Measurements from ENCODE around the gene TRIO.

TRIO gene

GRCh38 chr5:14172149-14172795 is 29.1 kb downstream of the TRIO start:
- H3K4me1 ChIP-seq = peaks cover 65 to 88% (median 76%) of the 10 kb centered on the region in 10 experiments
- H3K36me3 ChIP-seq = 0 out of 22 replicates have a peak, but pooled peaks cover 0 to 3% (median 0%) of the 10 kb centered on the region in 11 experiments
- peak overlapping the region; percentile 79 to 94 (median 82) for H3K4me2 ChIP-seq
- H3K27me3 ChIP-seq = no peaks in the 10 kb centered on the region
- H3K9ac ChIP-seq = peak overlapping the region in 4 of 11 experiments; percentile 7 to 34 (median 24); a peak in 4 of 22 replicates
- H3K4me3 ChIP-seq = no peak overlapping the region
- peak overlapping the region in 10 of 11 experiments; percentile 1 to 68 (median 40); a peak in 14 of 22 replicates for H3K27ac ChIP-seq
- H3K9me3 ChIP-seq (replicated peaks in 1 of 11) = no peaks in the 10 kb centered on the region
- no peak for TF ChIP-seq Cebpa-rat (IDR thresholded peaks at IDR 0.05)
- H4K20me1 ChIP-seq = peaks cover 51 to 100% (median 98%) of the 10 kb centered on the region in 11 experiments

- Histone ChIP-seq H3K36me3 (0 out of 22 replicates have a peak, but pooled peaks cover 0 to 4% (median 0%) of the 10 kb centered on the region in 11 experiments), H3K9me3 (replicated peaks in 1 of 11) (no peaks in the 10 kb centered on the region), H3K4me3 (peak overlapping the region in 9 of 10 experiments; percentile 0 to 37 (median 28); a peak in 10 of 20 replicates), H4K20me1 (peaks cover 52 to 100% (median 98%) of the 10 kb centered on the region in 11 experiments), H3K27ac (peak overlapping the region; percentile 0 to 68 (median 51); a peak in 21 of 22 replicates), H3K4me1 (peaks cover 56 to 88% (median 68%) of the 10 kb centered on the region in 10 experiments), H3K9ac (peak overlapping the region; percentile 28 to 70 (median 53); a peak in 20 of 22 replicates), H3K27me3 (no peaks in the 10 kb centered on the region), H3K4me2 (peak overlapping the region; percentile 79 to 94 (median 82))
- no peak for TF ChIP-seq Cebpa-rat (IDR thresholded peaks at IDR 0.05)
Observed at GRCh38 chr5:14173377-14174229, 30.5 kb downstream of the TRIO start.

GRCh38 chr5:14174230-14174636 is 31.1 kb downstream of the TRIO start:
- H3K9me3 ChIP-seq (replicated peaks in 1 of 11) = no peaks in the 10 kb centered on the region
- peak overlapping the region in 10 of 11 experiments; percentile 28 to 70 (median 56); a peak in 19 of 22 replicates for H3K9ac ChIP-seq
- H3K4me3 ChIP-seq = peak overlapping the region in 9 of 10 experiments; percentile 0 to 37 (median 28); a peak in 10 of 20 replicates
- peak overlapping the region in 10 of 11 experiments; percentile 38 to 68 (median 52); a peak in 20 of 22 replicates for H3K27ac ChIP-seq
- no peak for TF ChIP-seq Cebpa-rat (IDR thresholded peaks at IDR 0.05)
- H3K4me1 ChIP-seq = peaks cover 52 to 85% (median 64%) of the 10 kb centered on the region in 10 experiments
- H3K36me3 ChIP-seq = 0 out of 22 replicates have a peak, but pooled peaks cover 0 to 4% (median 0%) of the 10 kb centered on the region in 11 experiments
- H3K27me3 ChIP-seq = no peaks in the 10 kb centered on the region
- peak overlapping the region; percentile 79 to 94 (median 82) for H3K4me2 ChIP-seq
- H4K20me1 ChIP-seq = peaks cover 52 to 100% (median 98%) of the 10 kb centered on the region in 11 experiments

GRCh38 chr5:14175381-14175780 is 32.2 kb downstream of the TRIO start:
- no peak overlapping the region for H3K27ac ChIP-seq
- no peak overlapping the region for H3K4me2 ChIP-seq
- peaks cover 52 to 74% (median 61%) of the 10 kb centered on the region in 10 experiments for H3K4me1 ChIP-seq
- no peak overlapping the region for H3K4me3 ChIP-seq
- no peaks in the 10 kb centered on the region for H3K27me3 ChIP-seq
- H3K36me3 ChIP-seq = 0 out of 22 replicates have a peak, but pooled peaks cover 0 to 4% (median 0%) of the 10 kb centered on the region in 11 experiments
- no peak for TF ChIP-seq Cebpa-rat (IDR thresholded peaks at IDR 0.05)
- peaks cover 59 to 100% (median 100%) of the 10 kb centered on the region in 11 experiments for H4K20me1 ChIP-seq
- H3K9ac ChIP-seq = no peak overlapping the region
- no peaks in the 10 kb centered on the region for H3K9me3 ChIP-seq (replicated peaks in 1 of 11)

GRCh38 chr5:14176888-14177287 is 33.7 kb downstream of the TRIO start:
- Histone ChIP-seq H3K9ac (no peak overlapping the region), H4K20me1 (peaks cover 66 to 100% (median 100%) of the 10 kb centered on the region in 11 experiments), H3K4me1 (peaks cover 45 to 66% (median 58%) of the 10 kb centered on the region in 10 experiments)

GRCh38 chr5:14177634-14178033 is 34.5 kb downstream of the TRIO start:
- H3K9ac ChIP-seq = no peak overlapping the region
- 0 out of 22 replicates have a peak, but pooled peaks cover 0 to 4% (median 0%) of the 10 kb centered on the region in 11 experiments for H3K36me3 ChIP-seq
- peaks cover 38 to 66% (median 55%) of the 10 kb centered on the region in 10 experiments for H3K4me1 ChIP-seq
- H3K4me3 ChIP-seq = no peak overlapping the region
- H3K4me2 ChIP-seq = 0 out of 22 replicates have a peak overlapping the region, but pooled peaks of 2 of the 11 experiments have one; percentile 5 to 20
- no peaks in the 10 kb centered on the region for H3K9me3 ChIP-seq (replicated peaks in 1 of 11)
- TF ChIP-seq Cebpa-rat (IDR thresholded peaks at IDR 0.05) = no peak
- no peak overlapping the region for H3K27ac ChIP-seq
- peaks cover 65 to 100% (median 100%) of the 10 kb centered on the region in 11 experiments for H4K20me1 ChIP-seq
- no peaks in the 10 kb centered on the region for H3K27me3 ChIP-seq

More at GRCh38 chr5:14176888-14177287, 33.7 kb downstream of the TRIO start:
- H3K27me3 ChIP-seq = no peaks in the 10 kb centered on the region
- H3K36me3 ChIP-seq = 0 out of 22 replicates have a peak, but pooled peaks cover 0 to 4% (median 0%) of the 10 kb centered on the region in 11 experiments
- H3K4me2 ChIP-seq = no peak overlapping the region
- no peak overlapping the region for H3K27ac ChIP-seq
- no peak overlapping the region for H3K4me3 ChIP-seq
- TF ChIP-seq Cebpa-rat (IDR thresholded peaks at IDR 0.05) = no peak
- H3K9me3 ChIP-seq (replicated peaks in 1 of 11) = no peaks in the 10 kb centered on the region

GRCh38 chr5:14178091-14178490 is 34.9 kb downstream of the TRIO start:
- H3K9ac ChIP-seq = no peak overlapping the region
- H3K9me3 ChIP-seq (replicated peaks in 1 of 11) = no peaks in the 10 kb centered on the region
- H3K4me1 ChIP-seq = peaks cover 37 to 66% (median 55%) of the 10 kb centered on the region in 10 experiments
- no peaks in the 10 kb centered on the region for H3K27me3 ChIP-seq
- no peak for TF ChIP-seq Cebpa-rat (IDR thresholded peaks at IDR 0.05)
- H3K27ac ChIP-seq = no peak overlapping the region
- peak overlapping the region in 3 of 11 experiments; percentile 18 to 46 (median 41); a peak in 4 of 22 replicates for H3K4me2 ChIP-seq
- 0 out of 22 replicates have a peak, but pooled peaks cover 0 to 4% (median 0%) of the 10 kb centered on the region in 11 experiments for H3K36me3 ChIP-seq
- no peak overlapping the region for H3K4me3 ChIP-seq
- peaks cover 66 to 100% (median 100%) of the 10 kb centered on the region in 11 experiments for H4K20me1 ChIP-seq

- no peak for TF ChIP-seq Cebpa-rat (IDR thresholded peaks at IDR 0.05)
- H3K27me3 ChIP-seq = no peaks in the 10 kb centered on the region
- H3K27ac ChIP-seq = peak overlapping the region in 1 of 11 experiments; percentile 17; a peak in 1 of 22 replicates
- H3K9me3 ChIP-seq (replicated peaks in 1 of 11) = no peaks in the 10 kb centered on the region
- H3K36me3 ChIP-seq = 0 out of 22 replicates have a peak, but pooled peaks cover 0 to 4% (median 0%) of the 10 kb centered on the region in 11 experiments
- H3K9ac ChIP-seq = no peak overlapping the region
- H3K4me1 ChIP-seq = peaks cover 30 to 66% (median 50%) of the 10 kb centered on the region in 10 experiments
- H4K20me1 ChIP-seq = peaks cover 67 to 100% (median 100%) of the 10 kb centered on the region in 11 experiments
- H3K4me3 ChIP-seq = no peak overlapping the region
- H3K4me2 ChIP-seq = peak overlapping the region in 5 of 11 experiments; percentile 18 to 46 (median 35); a peak in 8 of 22 replicates
Observed at GRCh38 chr5:14178671-14179211, 35.6 kb downstream of the TRIO start.

Data from BLaER1 treated with 17β-estradiol and CSF1 and Interleukin-3, amounts not matched to agents 10 nM and 100 nM (cell line).